Muscle of leg (tissue), 11 donors: ENCODE data around the gene CNTN4. TPM values are rescaled to one million over a fixed set of nuclear protein-coding genes. Genes with fewer than 3 reads are reported as not detected.

Source experiments
- DNase-seq: peaks from one replicate; pipeline ENCODE4 v3.0.0; 2013
- H3K27ac ChIP-seq: one replicate; pipeline ENCODE4 v1.5.1; 2013; ENCODE audit warnings: mild to moderate bottlenecking, low read length, control low read depth
- H3K27me3 ChIP-seq: one replicate; pipeline ENCODE4 v1.6.1; 2013; ENCODE audit warnings: low read length; ENCODE audit not compliant: control insufficient read depth, insufficient read depth
- H3K36me3 ChIP-seq: one replicate; pipeline ENCODE4 v1.6.1; 2013; ENCODE audit warnings: low read length; ENCODE audit not compliant: control insufficient read depth, insufficient read depth
- H3K4me1 ChIP-seq: one replicate; pipeline ENCODE4 v1.6.1; 2013; ENCODE audit warnings: low read length; ENCODE audit not compliant: control insufficient read depth, insufficient read depth
- H3K4me3 ChIP-seq: one replicate; pipeline ENCODE4 v1.5.1; 2013; ENCODE audit warnings: low read length, control low read depth
- H3K9me3 ChIP-seq: replicated peaks from 2 replicates; pipeline ENCODE4 v1.6.1; 2013; ENCODE audit warnings: low read depth, low read length; ENCODE audit not compliant: control insufficient read depth
- WGBS: methylation state at CpG from one replicate; pipeline ENCODE4 v1.1.5; 2013; ENCODE audit warnings: missing lambda C conversion rate; ENCODE audit not compliant: insufficient coverage; 5-methylcytosine and 5-hydroxymethylcytosine counted together
- polyA plus RNA-seq, 8 donors: library from polyadenylated mRNA; unstranded; fragments of 120-200 nt; gene quantifications; one replicate each; pipeline versions ENCODE4 v1.2.1 to v1.2.3, GENCODE V29; 2013; ENCODE audit warnings: inconsistent platforms in 1 of 8, low replicate concordance in 1 of 8; ENCODE audit not compliant: insufficient read length in 8 of 8, insufficient read depth in 1 of 8
- total RNA-seq: library from RNA; stranded (reverse); fragments of 120-200 nt; gene quantifications from one replicate; pipeline ENCODE4 v1.2.4, GENCODE V29; 2013

Gene CNTN4
- total and polyA plus RNA-seq, 9 donors: 3.0 to 16.3 (median 5.9) TPM

DNA sequence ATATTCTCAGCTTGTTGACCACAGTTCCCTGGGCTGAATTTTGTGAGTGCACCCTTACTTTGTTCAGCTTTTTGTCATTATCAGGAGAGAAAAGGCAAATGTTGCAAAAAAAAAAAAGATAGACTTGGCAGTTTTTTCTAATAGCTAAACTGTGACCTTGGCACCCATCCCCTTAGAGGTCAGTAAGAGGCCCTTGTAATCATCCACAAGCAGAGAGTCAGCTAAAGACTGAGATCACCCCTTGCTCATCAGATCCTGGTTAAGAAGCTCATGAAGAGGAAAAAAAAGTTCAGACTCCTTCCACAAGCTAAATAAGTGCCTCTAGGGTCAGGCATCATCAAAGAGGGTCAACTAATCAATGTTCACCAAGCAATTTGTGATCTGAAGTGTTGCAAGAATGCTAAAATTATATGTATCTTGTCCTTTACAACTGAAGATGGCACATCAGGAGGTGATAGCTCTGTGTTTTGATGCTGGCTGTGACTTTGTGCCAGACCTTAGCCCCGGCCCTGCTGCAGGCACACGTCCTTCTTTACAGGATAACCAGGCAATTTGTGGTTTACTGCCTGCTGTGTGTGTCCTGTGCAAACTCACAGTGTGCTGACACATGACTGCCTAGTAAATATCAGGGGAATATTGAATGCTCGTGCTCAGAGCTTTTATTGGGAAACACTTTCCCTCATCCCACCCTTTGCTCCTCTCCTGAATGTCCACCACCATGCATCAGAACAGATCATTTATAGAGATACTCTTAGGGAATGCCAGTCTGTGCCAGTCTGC is 748.6 kb downstream of the CNTN4 start:
- Histone ChIP-seq H3K4me3 (no peak overlapping the region), H3K36me3 (no peaks in the 10 kb centered on the region), H3K27me3 (no peaks in the 10 kb centered on the region), H3K4me1 (no peaks in the 10 kb centered on the region), H3K9me3 (no peaks in the 10 kb centered on the region), H3K27ac (no peak overlapping the region)
- no peak for DNase-seq
- 79% methylated on average over 2 of the region's 3 CpGs for WGBS

DNA sequence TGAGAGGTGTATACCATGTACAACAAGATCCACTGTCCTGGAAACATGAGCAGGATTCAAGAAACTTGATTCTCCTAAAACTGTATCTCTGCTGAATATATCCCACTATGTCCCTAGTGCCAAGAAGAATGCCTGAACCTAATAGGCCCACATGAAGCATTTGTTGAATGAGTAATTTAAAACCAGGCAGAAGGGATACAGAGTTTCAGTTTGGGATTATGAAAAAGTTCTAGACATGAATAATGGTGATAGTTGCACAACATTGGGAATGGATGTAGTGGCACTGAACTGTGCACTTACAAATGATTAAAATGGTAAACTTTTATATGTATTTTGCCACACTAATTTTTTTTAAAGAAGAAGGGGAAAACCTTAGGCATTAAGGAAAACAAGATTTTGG is 750.4 kb downstream of the CNTN4 start:
- Histone ChIP-seq H3K9me3 (no peaks in the 10 kb centered on the region), H3K27ac (no peak overlapping the region), H3K4me1 (no peaks in the 10 kb centered on the region), H3K4me3 (no peak overlapping the region), H3K27me3 (no peaks in the 10 kb centered on the region), H3K36me3 (no peaks in the 10 kb centered on the region)
- no peak for DNase-seq

- Histone ChIP-seq H3K4me3 (no peak overlapping the region), H3K27me3 (no peaks in the 10 kb centered on the region), H3K36me3 (no peaks in the 10 kb centered on the region), H3K4me1 (no peaks in the 10 kb centered on the region), H3K27ac (no peak overlapping the region), H3K9me3 (no peaks in the 10 kb centered on the region)
- no CpG with 5 or more reads among the region's 2 CpGs for WGBS
- DNase-seq: peak; percentile 40
Observed at GRCh38 chr3:2850701-2851100, 752.0 kb downstream of the CNTN4 start.

- H3K27ac ChIP-seq: peak overlapping the region; percentile 23
- no peaks in the 10 kb centered on the region for H3K4me1 ChIP-seq
- H3K27me3 ChIP-seq: no peaks in the 10 kb centered on the region
- no peak overlapping the region for H3K4me3 ChIP-seq
- H3K36me3 ChIP-seq: no peaks in the 10 kb centered on the region
- H3K9me3 ChIP-seq: no peaks in the 10 kb centered on the region
- 20% methylated on average over 1 of the region's 3 CpGs for WGBS
- peak; percentile 18 for DNase-seq
Observed at GRCh38 chr3:2851361-2851760, 752.7 kb downstream of the CNTN4 start.

- Histone ChIP-seq H3K4me1 (no peaks in the 10 kb centered on the region), H3K27me3 (no peaks in the 10 kb centered on the region), H3K27ac (peak overlapping the region; percentile 23), H3K9me3 (no peaks in the 10 kb centered on the region), H3K4me3 (no peak overlapping the region), H3K36me3 (no peaks in the 10 kb centered on the region)
- whole genome bisulfite sequencing: no CpG with 5 or more reads among the region's 1 CpG
- DNase-seq: peak; percentile 88
Observed at GRCh38 chr3:2851835-2852234, 753.2 kb downstream of the CNTN4 start.

- DNase-seq: no peak
- Histone ChIP-seq H3K36me3 (no peaks in the 10 kb centered on the region), H3K4me3 (no peak overlapping the region), H3K27ac (no peak overlapping the region), H3K4me1 (no peaks in the 10 kb centered on the region), H3K27me3 (no peaks in the 10 kb centered on the region), H3K9me3 (no peaks in the 10 kb centered on the region)
- 95% methylated on average over 3 of the region's 5 CpGs for WGBS
Observed at GRCh38 chr3:2853651-2854050, 755.0 kb downstream of the CNTN4 start.

GRCh38 chr3:2856138-2857133 is 757.8 kb downstream of the CNTN4 start:
- DNase-seq: peak; percentile 55
- H3K4me3 ChIP-seq: no peak overlapping the region
- H3K36me3 ChIP-seq: no peaks in the 10 kb centered on the region
- 60% methylated on average over 2 of the region's 12 CpGs for WGBS
- no peaks in the 10 kb centered on the region for H3K9me3 ChIP-seq
- H3K27me3 ChIP-seq: no peaks in the 10 kb centered on the region
- H3K4me1 ChIP-seq: no peaks in the 10 kb centered on the region
- H3K27ac ChIP-seq: no peak overlapping the region

DNA sequence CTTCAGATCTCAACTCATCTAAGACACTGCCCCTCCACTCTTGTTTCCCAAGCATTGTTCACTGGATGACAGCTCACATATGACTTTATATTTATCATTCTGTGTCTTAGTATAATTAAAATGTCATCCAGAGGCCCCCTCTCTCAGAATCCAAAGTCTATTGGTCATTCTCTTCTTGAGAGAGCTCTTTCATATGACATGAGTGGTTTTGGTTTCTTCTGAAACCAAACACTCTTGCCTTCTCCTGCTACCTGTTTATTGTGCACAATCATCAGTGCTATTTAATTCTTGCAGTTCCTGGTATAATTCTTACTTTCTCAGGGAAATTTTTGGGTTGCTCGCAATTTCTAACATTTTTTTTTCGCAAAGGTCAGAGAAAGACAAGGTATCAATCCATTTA is 762.0 kb downstream of the CNTN4 start:
- no peaks in the 10 kb centered on the region for H3K4me1 ChIP-seq
- no CpG with 5 or more reads among the region's 2 CpGs for WGBS
- no peaks in the 10 kb centered on the region for H3K36me3 ChIP-seq
- no peak for DNase-seq
- no peaks in the 10 kb centered on the region for H3K9me3 ChIP-seq
- H3K27ac ChIP-seq: no peak overlapping the region
- no peak overlapping the region for H3K4me3 ChIP-seq
- no peaks in the 10 kb centered on the region for H3K27me3 ChIP-seq

- 33% methylated on average over 1 of the region's 1 CpG for WGBS
- H3K4me1 ChIP-seq: no peaks in the 10 kb centered on the region
- H3K27ac ChIP-seq: no peak overlapping the region
- no peaks in the 10 kb centered on the region for H3K9me3 ChIP-seq
- H3K4me3 ChIP-seq: no peak overlapping the region
- no peaks in the 10 kb centered on the region for H3K36me3 ChIP-seq
- H3K27me3 ChIP-seq: no peaks in the 10 kb centered on the region
- no peak for DNase-seq
Observed at GRCh38 chr3:2861120-2861519, 762.5 kb downstream of the CNTN4 start.

DNA sequence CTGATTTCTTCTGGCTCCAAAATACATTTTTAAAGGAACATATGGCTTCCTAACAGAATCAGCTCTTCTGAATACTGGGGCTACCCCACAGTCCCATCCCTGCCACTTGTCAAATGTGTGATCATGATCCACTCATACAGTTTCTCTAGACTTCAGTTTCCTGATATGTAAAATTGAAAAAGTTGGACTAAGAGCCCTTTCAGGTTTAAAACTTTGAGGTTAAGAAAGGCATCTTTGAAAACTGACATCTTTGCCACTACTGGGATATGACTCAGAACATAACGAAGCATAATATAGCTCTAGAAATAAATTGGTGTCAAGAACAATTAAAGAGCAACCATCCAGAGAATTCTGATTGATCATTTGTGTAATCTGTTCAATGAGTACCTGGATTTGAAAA is 763.3 kb downstream of the CNTN4 start:
- no peak for DNase-seq
- no peaks in the 10 kb centered on the region for H3K9me3 ChIP-seq
- no peaks in the 10 kb centered on the region for H3K36me3 ChIP-seq
- no peaks in the 10 kb centered on the region for H3K27me3 ChIP-seq
- H3K4me3 ChIP-seq: no peak overlapping the region
- H3K27ac ChIP-seq: no peak overlapping the region
- H3K4me1 ChIP-seq: no peaks in the 10 kb centered on the region
- WGBS: no CpG with 5 or more reads among the region's 1 CpG
